GM19043 (cell line): ENCODE results near the gene KIAA0825.

ENCODE experiments used
- ATAC-seq: cut with Tn5 transposase; IDR thresholded peaks from one replicate; pipeline ENCODE4 v1.9.1; 2021; ENCODE audit warnings: low read depth; ENCODE audit not compliant: unreplicated experiment

The KIAA0825 gene

DNA sequence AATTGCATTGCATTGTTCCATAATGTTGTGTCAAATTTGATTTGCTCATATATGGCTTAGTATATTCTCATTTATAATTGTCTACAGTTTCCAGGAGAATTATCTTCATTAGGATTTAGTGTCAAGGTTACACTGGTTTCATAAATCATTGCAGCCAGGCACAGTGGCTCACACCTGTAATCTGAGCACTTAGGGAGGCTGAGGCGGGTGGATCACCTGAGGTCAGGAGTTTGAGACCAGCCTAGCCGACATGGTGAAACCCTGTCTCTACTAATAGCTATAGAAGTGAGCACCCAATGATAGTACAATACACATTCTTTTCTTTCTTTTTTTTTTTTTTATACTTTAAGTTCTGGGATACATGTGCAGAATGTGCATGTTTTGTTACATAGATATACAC, 282.5 kb downstream of the KIAA0825 start:
- no peak for ATAC-seq

DNA sequence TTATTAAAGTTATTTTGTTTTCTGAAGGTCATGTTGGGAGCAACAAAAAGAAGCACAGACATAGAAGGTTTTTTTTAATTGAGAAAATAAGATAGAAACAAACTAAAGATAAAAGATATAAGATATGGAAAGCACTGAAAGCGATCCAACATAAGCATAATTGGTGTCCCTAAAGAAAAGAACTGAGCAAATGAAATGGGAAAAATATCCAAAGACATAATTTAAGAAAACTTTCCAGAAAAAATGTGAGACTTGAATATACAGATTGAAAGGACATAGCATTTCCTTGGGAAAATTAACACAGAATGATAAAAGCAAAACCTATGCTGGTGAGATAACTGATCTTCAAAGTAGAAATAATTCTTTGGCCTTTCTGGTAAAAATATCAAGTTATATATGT, 289.3 kb downstream of the KIAA0825 start:
- ATAC-seq, result no peak

DNA sequence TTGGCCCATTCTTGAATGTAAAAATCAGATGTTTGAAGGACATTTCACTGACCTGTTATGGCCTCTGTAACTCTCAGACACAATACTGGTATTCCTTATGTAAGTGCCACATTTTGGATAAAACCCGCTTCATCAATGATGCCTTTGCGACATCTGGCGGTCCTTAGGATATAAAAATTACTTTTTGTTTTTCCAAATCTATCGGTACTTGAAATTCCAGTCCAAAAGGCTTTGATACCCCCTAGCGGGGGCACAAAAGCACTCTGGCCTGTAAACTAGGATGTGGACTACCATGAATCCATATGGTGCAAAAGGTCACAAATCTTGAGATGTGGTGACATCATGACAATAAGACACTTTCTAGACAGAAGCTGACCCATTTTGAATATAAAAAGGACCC, 291.8 kb downstream of the KIAA0825 start:
- ATAC-seq, result no peak

DNA sequence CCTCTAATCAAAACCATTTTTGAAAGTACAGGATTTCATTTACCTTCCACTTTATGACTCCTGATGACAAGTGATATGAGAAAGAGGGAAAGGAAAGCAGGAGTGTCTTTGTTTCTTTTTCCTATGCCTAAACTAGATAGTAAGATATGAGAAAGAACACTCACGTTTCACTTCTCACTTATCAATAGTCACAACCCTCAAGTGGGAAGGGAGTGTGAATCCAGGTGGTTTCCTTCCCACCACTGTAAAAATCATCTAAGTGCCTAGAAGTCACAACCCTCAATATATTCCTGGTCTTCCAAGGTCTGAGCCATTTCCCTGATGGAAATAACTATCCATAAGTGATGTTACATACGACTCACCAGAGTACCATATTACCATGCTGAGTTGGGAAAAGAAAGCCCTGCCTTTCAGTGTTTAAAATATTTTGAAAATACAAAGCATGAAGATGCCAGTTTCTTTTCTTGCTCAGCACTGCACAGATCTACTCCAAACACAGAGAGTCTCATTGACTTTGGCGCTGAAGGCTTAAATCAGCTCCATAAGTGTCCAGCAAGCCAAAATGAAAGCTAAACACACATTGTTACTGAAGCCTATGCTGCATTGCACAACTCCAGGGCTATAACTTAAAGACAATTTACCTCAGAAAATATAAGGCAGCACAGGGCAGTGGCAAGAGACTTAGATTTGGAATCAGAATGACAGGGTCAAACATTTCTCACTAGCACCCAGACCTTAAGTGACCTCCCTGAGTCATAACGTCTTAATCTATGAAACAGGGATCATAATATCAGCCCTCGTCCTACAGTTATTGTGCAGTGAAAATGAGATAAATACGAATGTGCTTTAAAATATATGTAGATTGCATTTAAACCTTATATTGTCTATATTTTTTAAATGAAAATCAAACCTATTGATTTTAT, 301.2 kb downstream of the KIAA0825 start:
- no peak for ATAC-seq

DNA sequence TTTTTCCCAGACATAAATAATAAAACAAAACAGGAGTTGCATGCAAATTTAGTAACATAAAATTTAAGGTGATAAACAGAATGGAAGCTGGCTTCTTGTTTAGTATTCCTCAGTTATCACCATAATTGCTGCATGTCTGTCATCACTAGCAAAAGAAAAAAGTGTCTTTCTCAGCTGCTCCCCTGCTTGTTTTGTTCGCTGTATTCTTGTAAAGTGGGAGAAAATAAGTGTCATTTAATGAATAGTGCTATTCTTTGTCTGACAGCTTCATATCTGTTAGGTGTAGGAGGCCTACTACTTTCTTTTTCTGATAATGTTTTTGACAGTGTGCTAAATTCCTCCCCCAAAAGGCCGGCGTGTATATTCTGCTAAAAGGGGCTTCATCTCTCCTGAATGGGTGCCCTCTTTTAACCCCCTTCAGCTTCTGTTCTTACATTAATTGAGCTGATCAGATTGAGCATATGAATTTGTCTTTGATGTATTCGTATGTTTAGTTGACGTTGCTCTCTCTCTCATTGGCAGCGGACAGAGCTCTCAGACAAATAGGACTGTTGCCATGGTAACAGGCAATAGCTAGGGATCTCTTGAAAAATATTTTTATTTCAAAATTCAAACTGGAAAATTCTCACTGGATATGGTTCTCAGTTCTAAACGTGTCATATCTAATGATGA, 303.8 kb downstream of the KIAA0825 start:
- no peak for ATAC-seq

DNA sequence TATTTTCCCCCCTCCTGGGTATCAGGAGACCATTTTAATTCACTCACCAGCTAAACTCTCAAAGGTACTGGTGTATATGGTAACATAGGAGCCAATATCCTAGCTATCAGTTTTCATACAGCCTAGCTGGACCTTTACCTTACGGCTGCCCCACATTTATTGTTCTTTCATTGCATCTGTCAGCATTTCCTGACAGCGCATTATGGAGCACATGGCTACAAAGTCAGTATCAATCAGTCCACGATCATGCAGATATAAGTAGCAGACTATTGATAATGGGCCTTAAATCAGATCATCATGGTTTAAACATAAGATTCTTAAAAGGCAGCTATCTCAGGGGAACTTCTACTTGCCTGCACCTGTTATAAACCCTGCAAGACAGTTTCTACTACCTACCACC, 304.7 kb downstream of the KIAA0825 start:
- ATAC-seq, result no peak

DNA sequence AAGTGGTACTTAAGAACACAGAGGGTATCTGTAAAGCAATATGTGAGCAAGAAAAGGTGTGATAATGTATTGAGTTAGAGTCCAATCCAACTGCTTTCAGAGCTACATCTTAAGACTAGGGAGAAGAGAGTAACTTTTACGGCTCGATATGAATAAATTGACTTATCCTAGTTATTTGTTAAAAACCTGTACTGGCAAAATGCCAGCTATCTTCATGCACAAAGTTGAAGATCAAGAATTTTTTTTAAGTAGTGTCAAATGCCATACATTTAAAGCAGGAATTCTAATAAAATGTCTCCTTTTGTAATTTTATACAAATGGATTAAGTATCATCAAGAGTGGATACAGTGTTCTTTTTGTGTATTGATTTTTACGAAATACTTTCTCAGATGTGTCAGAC, 305.2 kb downstream of the KIAA0825 start:
- ATAC-seq, result no peak

DNA sequence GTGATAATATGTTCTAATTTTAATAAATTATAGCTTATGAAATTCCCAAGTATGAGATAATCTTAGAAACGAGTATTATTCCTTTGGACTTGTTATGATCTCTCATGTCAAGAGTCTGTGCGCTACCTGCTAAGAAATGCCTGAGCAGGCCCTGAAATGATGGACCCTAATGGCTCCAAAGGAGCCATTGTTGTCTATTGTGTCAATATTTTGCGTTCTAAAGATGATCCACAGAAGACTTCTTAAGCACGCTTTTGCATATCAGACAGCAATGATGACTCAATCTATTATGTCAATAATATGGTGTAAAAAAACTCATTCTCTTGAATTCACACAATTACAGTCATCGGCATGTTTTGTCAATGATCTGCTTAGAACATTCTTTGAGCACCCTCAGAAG, 306.1 kb downstream of the KIAA0825 start:
- ATAC-seq, result no peak

DNA sequence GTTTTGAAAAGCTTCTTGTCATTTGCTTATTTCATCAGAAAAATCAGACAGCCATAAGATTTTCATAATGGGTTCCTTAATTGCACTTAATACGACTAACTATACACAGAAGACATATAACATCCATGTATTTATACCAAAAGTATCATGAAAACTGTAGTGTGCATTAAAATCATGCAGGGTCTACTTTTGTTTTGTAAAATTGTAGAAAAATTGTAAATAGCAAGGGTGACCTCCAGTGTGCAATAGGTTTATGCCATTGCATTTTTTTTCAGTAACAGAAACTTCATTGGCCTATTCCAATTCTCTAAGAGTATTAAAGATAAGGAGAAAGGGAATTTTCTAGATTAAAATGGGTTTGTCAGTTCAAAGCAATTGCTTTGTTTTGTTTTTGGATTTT, 307.6 kb downstream of the KIAA0825 start:
- no peak for ATAC-seq

DNA sequence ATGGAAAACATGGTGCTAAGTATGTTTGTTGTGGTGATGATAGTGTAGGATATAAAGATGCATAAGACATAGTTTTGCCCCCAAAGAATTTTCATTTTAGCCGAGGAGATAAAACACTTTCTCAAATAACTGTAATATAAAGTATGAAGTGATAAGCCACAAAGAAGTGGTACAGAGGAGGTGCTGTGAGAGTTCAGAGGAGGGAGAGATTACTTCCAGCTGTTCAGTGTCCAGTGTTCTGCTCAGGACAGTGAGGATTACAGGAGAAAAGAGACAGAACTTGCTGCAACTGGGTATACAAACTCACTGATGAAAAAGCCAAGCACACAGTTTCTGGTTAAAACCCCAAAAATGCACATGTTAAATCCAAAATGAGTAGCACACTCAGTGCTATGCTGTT, 309.3 kb downstream of the KIAA0825 start:
- no peak for ATAC-seq

DNA sequence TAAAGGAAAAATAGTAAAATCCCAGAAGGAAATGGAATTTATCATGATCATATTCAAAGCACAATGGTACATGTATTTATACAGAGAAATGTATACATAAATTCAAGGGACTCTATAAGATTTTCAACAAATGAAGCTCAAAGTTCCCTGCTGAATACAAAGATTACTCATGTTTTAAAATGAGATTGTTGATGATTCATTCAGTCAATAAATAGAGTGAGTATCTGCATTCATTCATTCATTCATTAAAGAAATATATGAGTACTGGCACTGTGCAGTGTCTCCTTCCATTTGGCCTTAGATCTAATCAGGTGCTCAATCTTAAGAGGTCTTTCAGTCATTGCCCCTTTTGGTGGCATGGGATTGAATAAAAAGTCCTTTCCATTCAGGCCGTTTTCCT, 310.0 kb downstream of the KIAA0825 start:
- ATAC-seq, result no peak

DNA sequence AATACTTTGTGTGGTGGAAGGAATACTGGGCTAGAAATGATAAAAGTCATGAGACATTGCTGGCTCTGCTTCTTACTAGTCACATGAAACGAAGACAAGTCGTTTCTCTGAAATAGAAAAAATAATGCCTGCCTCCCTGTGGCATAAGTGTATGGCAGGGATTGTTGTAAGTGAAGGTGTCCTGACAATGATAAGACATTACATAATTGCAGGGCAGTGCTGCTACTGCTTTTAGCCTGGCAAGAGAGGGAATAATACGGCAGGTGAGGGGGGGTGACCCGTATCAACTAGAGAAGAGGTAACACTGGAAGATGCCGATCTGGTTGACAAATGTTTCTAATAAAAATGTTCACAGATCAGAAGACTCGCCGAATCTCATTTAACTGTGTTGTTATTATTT, 314.3 kb downstream of the KIAA0825 start:
- ATAC-seq, result no peak

DNA sequence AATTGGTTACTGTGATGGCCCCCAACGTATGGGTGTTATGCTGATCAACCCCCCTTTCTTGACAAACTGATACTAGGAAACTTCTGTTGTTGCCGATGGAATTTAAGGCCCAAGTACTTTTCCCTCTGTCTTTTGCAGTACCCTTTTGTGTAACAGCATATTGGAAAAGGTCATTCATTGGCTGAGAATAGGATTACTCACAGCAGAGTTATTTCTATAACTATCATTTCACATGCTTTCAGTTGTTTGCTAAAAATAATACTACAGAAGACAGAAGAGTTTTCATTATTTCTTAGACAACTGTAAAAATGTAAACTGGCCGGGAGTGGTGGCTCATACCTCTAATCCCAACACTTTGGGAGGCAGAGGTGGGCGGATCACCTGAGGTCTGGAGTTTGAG, 329.5 kb downstream of the KIAA0825 start:
- no peak for ATAC-seq

DNA sequence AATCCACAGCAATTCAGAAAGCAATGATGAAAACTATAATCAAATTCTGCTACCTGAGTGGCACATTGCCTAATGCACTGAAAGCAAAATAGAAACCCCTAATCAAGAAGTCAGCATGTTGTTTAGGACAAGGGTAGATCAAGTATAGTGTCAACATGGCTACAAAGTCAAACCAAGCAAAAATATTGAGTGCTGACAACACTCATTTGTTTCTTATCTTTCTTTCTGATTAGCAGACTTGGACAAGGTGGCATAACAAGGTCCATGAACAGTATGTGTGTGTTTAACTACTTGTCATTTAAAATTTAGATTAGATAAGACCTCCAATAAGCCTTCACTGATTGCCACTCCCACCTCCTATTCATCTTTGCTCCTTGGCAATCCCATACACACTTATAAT, 332.4 kb downstream of the KIAA0825 start:
- ATAC-seq, result no peak

DNA sequence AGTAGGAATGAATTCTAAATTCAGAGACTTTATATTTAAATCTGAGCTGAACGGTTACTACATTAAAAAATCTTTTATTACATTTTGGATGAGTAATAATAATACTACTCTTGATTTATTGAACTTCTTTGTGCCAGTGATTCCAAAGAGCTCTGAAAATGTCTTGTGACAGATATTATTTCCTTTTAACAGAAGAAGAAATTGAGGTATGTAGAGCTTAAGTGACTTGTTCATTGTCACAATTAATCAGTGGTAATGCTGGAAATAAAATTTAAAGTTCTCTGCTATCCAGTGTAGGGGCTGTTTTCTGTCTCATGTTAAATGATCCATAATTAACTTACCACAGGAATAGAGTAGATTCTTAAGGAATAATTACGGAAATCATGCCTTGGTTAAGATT, 335.3 kb downstream of the KIAA0825 start:
- ATAC-seq, result no peak

DNA sequence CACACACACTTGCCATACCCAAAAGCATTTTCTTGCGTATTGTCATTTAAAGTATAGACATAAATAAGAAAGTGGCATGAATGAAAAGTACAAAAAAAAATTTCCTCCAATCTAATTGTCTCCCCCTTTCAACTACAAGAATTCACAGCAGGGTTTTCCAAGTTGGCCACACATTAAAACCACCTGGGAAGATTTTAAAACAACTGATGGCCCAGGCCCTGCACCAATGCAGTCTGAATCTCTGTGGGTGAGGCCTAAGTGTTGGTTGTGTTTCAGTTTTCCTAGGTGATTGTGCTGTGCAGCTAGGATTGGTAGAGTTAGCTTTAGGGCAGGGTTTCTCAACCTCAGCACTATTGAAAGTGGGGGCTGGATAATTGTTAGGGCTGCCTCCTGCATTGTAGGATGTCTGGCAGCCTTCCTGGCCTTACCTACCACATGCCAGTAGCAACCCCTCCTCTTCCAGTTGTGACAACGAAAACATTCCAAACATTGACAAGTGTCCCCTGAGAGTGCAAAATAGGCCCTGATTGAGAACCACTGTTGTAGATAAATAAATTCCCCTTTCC, 337.1 kb downstream of the KIAA0825 start:
- no peak for ATAC-seq

DNA sequence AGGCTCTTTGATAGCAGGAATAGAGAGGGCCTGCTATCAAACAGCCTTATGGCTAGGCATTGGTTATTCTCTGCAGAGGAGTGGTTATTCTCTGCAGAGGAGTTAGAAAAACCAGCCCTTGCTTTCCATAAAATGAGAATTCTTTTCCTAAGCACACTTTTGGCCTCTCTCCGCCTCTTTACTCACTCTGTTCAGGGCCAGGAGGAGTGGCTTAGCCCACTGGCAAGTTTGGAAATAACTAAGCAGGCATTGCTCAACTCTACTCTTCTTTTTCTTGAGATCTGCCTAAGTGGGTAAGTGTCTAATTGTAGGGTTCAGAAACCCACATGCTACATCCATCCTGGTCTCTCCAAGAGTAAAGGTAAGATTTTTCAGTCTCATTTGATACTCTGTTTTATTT, 341.7 kb downstream of the KIAA0825 start:
- no peak for ATAC-seq

DNA sequence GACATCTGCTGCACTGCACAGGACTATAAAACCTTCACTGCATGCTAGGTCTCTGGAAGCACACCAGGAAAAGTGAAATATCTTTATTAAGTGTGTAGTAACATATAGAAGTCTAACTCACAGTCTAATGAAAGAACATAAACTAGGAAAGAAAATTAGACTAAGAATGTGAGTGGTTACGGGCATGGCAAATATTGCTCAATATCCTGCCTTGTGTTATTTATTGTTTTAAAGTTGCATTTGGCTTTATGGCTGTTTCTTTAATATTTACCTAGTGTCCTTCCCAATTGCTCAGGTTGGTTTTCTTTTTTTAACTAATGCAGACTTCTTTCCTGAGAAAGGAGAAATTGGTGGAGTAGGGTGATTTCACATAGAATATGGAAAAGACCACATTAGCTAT, 342.4 kb downstream of the KIAA0825 start:
- ATAC-seq, result no peak

DNA sequence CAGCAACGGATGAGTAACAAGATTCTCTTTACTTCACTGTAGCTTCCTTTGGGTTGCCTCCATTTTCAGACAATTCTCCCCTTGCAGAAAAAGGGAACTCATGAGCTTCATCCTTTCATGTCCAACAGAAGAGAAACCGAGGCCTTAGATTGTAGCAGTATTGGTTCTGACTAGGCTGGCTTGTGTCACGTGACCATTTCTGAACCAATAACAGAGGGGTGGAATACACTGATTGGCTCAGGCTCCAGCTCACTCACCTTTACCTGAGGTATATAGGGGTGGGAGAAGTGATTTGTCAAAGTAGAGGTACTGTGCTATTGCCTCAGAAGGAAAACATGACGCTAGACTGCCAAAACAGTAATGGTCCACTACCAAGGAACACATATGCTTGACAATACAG, 343.7 kb downstream of the KIAA0825 start:
- ATAC-seq, result no peak

DNA sequence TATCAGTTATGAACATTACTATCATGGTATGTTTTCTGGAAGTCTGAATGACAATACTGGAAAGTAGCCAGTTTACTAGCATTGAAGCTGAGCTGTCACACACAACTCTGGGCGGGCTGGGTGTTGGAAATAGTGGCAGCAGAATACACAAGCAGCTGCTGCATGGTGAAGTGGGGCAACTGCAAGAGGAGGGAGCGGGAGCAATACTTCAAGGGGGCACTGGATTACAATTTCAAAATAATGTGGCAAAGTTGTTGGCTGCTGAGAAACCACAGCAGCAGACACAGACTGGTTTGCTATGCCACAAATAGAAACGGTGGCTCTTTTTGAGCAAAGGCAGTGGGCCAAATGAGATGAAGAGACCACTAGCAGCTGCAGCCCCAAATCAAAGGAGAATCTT, 350.2 kb downstream of the KIAA0825 start:
- ATAC-seq, result no peak

DNA sequence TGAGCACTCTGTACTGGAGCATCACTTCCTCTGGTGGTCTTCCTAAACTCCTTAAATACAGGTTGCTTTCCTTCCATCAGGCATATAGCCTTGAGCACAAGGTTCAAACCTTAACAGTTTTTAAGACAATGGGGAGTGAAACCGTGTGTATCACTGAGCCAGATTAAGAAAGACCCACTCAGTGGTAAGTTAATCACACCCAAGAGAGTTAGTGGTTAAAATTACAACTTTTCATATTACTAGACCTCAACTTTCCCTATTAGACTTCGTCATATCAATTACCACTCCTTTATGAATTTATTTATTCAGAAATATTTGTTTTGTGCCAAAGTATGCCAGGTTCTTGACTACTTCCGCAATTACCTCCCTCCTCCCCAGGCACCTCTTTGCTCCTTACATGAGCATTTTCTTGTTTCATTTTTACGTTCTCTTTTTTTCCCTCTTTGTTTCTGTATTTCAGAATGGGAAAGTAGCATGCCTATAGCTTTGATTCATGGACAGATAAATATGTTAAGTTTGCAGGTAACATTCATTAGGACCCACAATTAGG, 351.0 kb downstream of the KIAA0825 start:
- ATAC-seq, result no peak
